Nephron (organoid): Measurements from ENCODE around the gene SPSB4.
A peak's percentile ranks its signal among the peaks of the same experiment; 100 is the strongest.

Experiments
- H3K27ac Mint-ChIP-seq, 3 experiments: 2 replicates each; pipeline ENCODE4 v1.8.0; 2020; ENCODE audit warnings: mixed read lengths in 3 of 3, mild to moderate bottlenecking in 2 of 3, moderate library complexity in 1 of 3
- H3K27me3 Mint-ChIP-seq: 2 replicates; pipeline ENCODE4 v1.8.0; 2021; ENCODE audit warnings: low read depth, mild to moderate bottlenecking, moderate library complexity, mixed read lengths
- H3K36me3 Mint-ChIP-seq: 2 replicates; pipeline ENCODE4 v1.8.0; 2020; ENCODE audit warnings: low read depth, mixed read lengths
- H3K4me1 Mint-ChIP-seq: 2 replicates; pipeline ENCODE4 v1.8.0; 2020; ENCODE audit warnings: mixed read lengths
- H3K4me3 Mint-ChIP-seq, 3 experiments: 2 replicates each; pipeline ENCODE4 v1.8.0; 2020; ENCODE audit warnings: mild to moderate bottlenecking in 3 of 3, mixed read lengths in 3 of 3, moderate library complexity in 2 of 3
- H3K9me3 Mint-ChIP-seq: 2 replicates; pipeline ENCODE4 v1.8.0; 2020; ENCODE audit warnings: mixed read lengths
- CTCF ChIP-seq, 3 experiments: fragments of 200-600 bp; sonication (generic); IDR thresholded peaks; one replicate each; pipeline ENCODE4 v1.5.0; 2021; ENCODE audit warnings: antibody characterized with exemption in 3 of 3; ENCODE audit not compliant: unreplicated experiment in 3 of 3

The SPSB4 gene

GRCh38 chr3:141081141-141081795 lies 30.1 kb downstream of the SPSB4 start:
- Mint-ChIP-seq H3K9me3 (no peaks in the 10 kb centered on the region), H3K36me3 (no peaks in the 10 kb centered on the region), H3K27ac (peak overlapping the region; percentile 42 to 93 (median 87)), H3K27me3 (no peaks in the 10 kb centered on the region), H3K4me3 (peak overlapping the region in 1 of 3 experiments; percentile 55), H3K4me1 (peaks cover 96% of the 10 kb centered on the region)
- no peak for TF ChIP-seq CTCF (IDR thresholded peaks at IDR 0.05; ENCODE audit: unreplicated experiment in 3 of 3)

GRCh38 chr3:141082064-141082463 lies 30.9 kb downstream of the SPSB4 start:
- H3K36me3 Mint-ChIP-seq, result no peaks in the 10 kb centered on the region
- no peak for TF ChIP-seq CTCF (IDR thresholded peaks at IDR 0.05; ENCODE audit: unreplicated experiment in 3 of 3)
- no peaks in the 10 kb centered on the region for H3K9me3 Mint-ChIP-seq
- H3K4me1 Mint-ChIP-seq, result peaks cover 96% of the 10 kb centered on the region
- no peak overlapping the region for H3K4me3 Mint-ChIP-seq
- no peaks in the 10 kb centered on the region for H3K27me3 Mint-ChIP-seq
- H3K27ac Mint-ChIP-seq, result peak overlapping the region; percentile 42 to 93 (median 87)

- Mint-ChIP-seq H3K9me3 (no peaks in the 10 kb centered on the region), H3K27me3 (no peaks in the 10 kb centered on the region), H3K36me3 (no peaks in the 10 kb centered on the region), H3K27ac (peak overlapping the region; percentile 41 to 93 (median 87)), H3K4me1 (peaks cover 95% of the 10 kb centered on the region), H3K4me3 (peak overlapping the region in 2 of 3 experiments; percentile 15 to 57)
- TF ChIP-seq CTCF (IDR thresholded peaks at IDR 0.05; ENCODE audit: unreplicated experiment in 3 of 3), result no peak
Observed at GRCh38 chr3:141083226-141083625, 32.1 kb downstream of the SPSB4 start.

- H3K27ac Mint-ChIP-seq, result peak overlapping the region; percentile 41 to 93 (median 87)
- H3K4me3 Mint-ChIP-seq, result peak overlapping the region in 1 of 3 experiments; percentile 15
- H3K27me3 Mint-ChIP-seq, result no peaks in the 10 kb centered on the region
- peaks cover 94% of the 10 kb centered on the region for H3K4me1 Mint-ChIP-seq
- no peaks in the 10 kb centered on the region for H3K36me3 Mint-ChIP-seq
- no peak for TF ChIP-seq CTCF (IDR thresholded peaks at IDR 0.05; ENCODE audit: unreplicated experiment in 3 of 3)
- no peaks in the 10 kb centered on the region for H3K9me3 Mint-ChIP-seq
Observed at GRCh38 chr3:141083836-141084649, 32.9 kb downstream of the SPSB4 start.

- H3K9me3 Mint-ChIP-seq, result no peaks in the 10 kb centered on the region
- H3K27ac Mint-ChIP-seq, result peak overlapping the region; percentile 41 to 93 (median 87)
- no peaks in the 10 kb centered on the region for H3K36me3 Mint-ChIP-seq
- no peaks in the 10 kb centered on the region for H3K27me3 Mint-ChIP-seq
- TF ChIP-seq CTCF (IDR thresholded peaks at IDR 0.05; ENCODE audit: unreplicated experiment in 3 of 3), result no peak
- H3K4me3 Mint-ChIP-seq, result no peak overlapping the region
- H3K4me1 Mint-ChIP-seq, result peaks cover 95% of the 10 kb centered on the region
Observed at GRCh38 chr3:141085343-141086070, 34.4 kb downstream of the SPSB4 start.
